SK-N-DZ (cell line): ENCODE measurements around the gene MLKL.
A peak's percentile ranks its signal among the peaks of the same experiment; 100 is the strongest.
"Not testable (repeated sequence)": the region's sequence is repeated elsewhere in the genome, so short reads cannot be mapped to it uniquely, and the experiment has no call there.

ENCODE experiments used
- DNase-seq: peaks from one replicate; pipeline ENCODE4 v3.0.0-alpha.2; 2015; ENCODE audit warnings: low spot score

Gene MLKL

DNA sequence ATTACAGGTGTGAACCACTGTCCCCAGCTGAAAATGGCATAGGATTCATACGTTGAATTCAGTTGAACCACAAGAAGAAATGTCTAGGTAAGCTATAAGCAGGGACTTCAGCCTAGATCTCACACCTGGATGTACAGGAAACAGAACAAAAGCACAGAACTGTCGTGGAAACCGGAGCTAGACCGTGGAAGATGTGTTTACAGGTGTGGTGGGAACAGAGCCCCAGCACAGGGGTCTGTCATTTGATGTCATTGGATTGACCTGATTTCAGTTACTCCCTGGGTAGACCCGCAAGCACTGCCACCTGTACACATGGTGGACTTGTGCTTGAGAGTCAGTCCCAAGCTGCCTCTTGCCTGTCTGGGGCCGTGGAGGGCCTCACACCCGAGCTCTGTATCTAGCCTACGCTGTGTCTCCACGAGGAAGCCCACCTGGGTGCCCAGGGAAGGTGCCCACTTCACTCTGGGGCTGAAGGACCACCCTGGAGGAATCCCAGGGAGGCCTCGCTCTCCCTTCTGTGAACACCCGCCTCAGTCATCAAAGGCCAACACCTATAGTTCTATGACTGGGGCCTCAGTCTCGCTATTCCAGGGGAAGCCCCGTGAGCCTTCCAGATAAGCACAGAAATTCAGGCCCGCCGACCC lies 32.2 kb upstream of the MLKL start:
- no peak for DNase-seq

DNA sequence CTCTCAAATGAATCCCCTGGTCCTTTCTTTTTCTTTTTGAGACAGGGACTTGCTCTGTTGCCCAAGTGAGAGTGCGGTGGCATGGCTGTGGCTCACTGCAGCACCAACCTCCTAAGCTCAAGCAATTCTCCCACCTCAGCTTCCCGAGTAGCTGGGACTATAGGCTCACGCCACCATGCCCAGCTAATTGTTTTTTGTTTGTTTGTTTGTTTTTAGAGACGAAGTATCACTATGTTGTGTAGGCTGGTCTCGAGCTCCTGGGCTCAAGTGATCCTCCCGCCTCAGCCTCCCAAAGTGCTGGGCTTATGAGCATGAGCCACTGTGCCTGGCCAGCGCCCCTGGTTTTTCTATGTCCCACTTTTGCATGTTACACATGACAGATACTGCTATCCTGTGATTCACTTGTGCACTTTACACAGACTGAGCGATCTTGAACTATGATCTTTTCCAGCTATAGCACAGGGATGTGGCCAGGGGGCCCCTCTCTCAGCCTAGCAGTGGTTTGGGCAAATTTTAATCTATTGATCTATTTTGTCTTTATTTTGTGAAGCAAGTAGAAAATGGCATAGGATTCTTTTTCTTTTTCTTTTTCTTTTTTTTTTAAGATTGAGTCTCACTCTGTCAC lies 31.3 kb upstream of the MLKL start:
- no peak for DNase-seq

DNA sequence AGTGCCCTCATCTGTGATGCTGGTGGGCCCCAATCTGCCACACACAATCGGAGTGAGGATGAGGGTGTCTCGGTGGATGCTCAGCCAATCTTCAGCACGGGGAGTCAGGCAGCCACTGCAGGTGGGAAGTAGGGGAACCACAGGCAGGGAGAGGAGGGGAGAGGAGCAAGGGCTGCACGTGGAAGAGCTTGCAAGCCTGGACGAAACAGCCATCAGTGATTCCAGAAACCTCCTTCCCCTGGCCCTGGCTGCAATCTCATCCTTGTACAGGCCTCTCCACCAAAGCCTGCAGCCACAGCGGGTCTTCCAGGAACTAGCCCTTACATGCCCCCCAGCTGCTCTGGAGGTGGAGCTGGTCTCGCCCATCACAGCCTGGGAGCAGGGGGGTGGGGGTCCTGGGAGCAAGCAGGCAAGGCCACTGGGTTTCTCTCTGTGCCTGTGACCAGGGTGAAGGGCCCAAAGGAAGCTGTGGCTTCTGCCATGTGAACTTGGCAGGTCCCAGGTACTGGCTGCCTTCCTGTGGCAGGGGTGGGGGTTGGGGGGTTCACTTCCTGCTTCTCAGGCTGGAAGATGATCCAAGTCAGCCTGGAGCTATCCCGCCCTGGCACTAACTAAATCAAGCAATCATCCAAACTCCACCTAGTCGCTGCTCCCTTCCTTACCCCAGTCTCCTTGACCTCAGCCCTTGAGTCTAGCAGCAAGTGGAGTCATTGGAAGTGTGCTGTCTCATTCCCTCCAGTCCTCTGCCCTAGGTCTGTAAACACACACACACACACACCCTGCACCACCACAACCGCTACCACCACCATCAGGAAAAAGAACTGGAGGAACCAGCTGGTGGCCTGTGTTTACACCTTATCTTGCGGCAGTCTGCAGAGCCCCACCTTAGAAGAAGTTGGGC lies 29.4 kb upstream of the MLKL start:
- no peak for DNase-seq

DNA sequence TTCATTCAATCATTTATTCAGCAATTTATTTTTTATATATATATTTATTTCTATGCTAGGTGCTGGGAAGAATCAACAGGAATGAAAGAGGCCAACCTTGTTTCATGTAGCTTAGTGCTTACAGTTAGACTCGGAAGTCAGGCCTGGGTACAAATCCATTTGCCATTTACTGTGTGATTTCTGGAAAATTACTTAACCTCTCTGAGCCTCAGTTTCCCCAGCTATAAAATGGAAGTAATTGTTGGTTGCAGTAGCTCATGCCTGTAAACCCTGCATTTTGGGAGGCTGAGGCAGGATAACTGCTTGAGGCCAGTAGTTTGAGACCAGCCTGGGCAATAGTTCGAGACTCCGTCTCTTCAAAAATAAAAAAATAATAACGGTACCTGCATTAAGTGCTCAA lies 27.2 kb upstream of the MLKL start:
- DNase-seq = no peak

DNA sequence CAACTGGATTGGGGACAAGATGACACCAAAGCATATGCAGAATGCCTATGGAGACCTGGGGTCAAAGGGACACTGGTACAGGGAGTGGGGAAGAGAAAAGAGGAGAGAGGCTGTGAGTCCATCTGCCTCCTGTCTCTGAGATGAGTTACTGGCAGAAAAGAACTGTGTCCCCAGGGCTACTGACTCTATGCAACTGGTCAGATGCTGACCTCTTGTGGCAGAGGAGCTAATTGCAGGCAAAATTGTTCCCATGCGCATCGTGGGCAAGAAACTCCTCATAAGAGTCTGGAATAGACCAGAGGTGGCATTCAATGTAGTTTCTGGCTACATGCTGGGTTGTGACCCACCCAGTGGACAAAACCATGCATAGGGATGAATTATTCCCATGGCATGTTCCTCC lies 26.1 kb upstream of the MLKL start:
- no peak for DNase-seq

DNA sequence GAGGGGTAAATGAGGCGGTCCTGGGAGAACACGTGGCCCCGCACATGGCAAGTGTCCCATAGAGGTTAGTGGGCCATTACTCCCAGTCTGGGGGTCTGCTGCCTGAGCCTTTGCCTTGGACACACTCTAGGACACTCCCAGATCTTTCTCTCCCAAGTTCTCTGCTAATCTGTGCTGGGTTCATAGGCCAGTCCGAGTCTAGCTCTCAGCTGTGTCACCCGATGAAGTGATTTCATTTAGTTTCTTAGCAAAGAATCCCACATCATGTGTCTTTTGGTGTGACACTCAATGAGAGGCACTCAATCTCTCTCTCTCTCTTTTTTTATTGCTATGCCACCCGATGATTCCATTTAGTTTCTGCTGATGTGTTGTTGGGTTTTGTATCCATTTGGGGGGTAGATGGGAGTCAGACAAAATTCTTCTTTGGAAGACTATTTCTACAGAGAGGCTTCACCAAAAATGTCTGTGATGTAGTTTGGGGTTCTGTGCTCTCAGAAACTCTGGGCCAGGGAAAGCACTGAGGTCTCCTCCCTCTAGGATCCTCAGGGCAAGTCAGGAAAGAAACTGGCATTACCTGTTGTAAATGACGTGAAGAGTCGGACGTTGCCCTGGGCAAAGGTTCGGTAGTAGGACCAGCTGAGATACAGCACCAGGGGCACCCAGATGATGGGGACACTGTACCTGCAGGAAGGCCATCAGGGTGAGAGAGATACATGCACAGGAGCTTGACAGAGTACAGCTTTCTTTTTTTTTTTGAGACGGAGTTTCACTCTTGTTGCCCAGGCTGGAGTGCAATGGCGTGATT lies 25.2 kb upstream of the MLKL start:
- no peak for DNase-seq

DNA sequence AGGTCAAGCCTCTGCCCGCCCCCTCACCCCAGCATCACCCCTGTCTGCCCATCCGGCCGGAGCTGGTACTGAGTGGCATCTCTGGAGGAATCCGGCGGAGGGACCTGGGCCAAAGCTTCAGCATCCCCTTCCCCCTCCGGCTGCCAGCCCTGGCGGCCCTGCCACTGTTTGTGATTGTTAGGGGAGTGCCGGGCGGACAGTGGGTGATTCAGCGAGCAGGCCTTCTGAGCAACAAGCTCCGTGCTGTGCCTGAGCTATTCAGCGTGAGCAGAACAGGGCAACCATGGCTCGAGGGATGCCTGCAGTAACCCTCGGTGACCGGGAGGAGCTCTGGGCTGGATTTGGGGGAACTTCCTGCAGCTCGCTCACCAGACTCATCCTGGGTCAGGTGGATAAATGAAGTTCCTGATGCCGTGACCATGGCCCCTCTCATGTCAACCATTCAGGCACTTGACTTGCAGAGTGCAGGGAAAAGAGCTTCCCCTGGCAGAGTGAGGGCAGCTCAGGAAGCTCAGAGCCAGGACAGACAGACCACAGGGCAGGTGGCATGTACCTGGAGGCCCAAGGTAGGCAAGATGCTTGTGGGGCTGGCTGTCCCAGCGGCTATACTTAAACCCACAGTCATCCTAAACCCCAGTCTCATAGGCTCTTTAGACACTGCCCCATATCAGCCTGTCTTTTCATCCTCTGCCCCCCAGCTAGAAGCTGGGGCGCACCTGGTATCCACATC lies 24.3 kb upstream of the MLKL start:
- peak; percentile 33 for DNase-seq

DNA sequence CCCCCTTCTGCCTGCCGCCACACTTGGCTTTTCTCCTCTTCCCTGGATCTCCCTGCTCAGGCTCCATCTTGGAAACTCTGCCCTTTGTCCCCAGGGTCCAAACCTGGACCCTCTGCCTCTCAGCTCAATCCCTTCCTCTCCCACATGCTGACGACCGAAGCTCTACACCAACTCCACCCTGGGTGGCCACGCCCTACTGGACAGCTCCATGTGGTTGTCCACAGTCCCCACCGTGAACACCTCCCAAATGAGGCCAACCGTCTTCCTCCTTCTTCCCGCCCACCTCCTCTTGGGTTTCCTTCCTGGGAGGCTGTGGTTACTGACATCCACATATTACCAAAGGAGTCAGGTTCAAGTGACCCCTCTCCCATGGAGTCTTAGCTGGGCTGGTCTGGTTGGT lies 22.6 kb upstream of the MLKL start:
- DNase-seq = no peak

DNA sequence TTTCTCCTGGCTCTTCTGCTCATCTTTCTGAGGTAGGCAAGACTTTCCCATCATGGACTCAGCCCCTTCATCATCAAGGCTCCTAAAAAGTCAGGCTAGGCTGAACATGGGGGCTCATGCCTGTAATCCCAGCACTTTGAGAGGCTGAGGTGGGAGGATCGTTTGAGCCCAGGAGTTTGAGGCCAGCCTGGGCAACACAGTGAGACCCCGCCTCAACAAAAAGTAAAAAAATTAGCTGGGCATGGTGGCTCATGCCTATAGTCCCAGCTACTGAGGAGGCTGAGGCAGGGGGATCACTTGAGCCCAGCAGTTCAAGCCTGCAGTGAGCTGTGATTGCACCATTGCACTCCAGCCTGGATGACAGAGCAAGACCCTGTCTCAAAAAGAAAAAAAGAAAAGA lies 21.5 kb upstream of the MLKL start:
- DNase-seq = not testable (repeated sequence)

DNA sequence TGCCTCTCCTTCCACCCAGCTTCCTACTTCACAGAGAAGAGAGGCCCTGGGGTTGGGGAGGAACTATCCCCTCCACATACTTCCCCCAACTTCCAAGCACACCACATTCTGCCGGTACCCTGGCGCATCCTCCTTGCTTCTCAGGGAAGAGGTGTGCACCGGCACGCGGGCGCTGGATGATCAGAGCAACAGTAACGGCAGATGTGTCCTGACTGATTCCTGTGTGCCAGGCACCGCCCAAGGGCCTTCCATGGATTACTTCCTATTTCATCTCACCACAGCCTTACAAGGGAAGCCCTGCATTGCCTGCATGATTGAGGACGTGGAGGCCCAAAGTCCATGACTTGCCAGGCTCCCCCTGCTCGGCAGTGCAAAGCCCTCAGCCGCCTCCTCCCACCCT lies 21.1 kb upstream of the MLKL start:
- DNase-seq = no peak

DNA sequence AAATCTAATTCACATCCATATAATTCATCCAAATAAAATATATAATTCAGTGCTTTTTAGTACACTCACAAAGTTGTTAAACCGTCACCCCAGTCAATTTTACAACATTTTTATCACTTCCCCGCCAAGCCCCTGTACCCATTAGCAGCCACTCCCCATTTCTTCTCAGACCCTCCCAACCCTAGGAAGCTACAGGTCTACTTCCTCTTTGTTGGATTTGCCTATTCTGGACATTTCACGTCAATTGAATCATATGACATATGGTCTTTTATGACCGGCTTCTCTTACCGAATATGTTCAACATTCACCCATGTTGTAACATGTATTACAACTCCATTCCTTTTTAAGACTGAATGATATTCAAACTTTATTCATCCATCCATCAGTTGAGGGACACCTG lies 19.9 kb upstream of the MLKL start:
- no peak for DNase-seq

DNA sequence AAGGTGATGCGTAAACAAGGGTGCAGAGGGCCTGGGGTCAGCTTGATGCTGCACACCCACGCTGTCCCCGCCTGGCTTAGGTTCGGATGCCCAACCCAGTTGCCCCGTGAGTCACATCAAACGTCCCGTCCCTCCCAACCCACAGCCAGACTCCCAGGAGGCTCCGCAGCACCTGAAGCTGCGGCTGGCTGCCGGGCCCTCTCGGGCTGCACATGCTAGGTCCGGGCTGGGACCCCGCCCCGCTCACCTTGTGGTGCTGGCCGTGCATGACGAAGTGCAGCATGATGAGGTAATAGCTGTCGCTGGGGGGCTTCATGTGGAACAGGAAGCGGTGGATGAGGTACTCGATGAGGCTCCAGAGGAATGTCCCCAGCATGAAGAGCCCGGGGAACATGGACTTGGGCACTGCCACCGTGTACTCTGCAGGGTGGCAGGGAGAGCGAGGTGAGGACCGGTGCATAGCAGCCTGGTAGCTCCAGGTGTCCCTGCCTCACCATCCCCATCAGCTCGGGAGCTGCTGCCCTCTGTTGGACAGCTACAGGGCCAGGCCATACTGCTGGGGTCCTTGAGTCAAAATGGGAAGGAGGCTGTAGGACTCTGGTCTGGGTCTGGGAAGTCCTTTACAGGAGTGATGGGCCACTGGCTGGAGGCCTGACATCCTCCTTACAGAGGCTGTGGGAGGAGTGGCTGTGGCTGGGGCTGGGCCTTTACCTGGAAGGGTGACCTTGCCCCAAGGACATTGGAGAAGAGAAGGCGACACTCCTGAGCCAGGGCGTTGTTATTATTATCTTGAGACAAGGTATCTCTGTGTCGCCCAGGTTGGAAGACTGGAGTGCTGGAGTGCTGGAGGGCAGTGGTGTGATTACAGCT lies 18.3 kb upstream of the MLKL start:
- DNase-seq = no peak

DNA sequence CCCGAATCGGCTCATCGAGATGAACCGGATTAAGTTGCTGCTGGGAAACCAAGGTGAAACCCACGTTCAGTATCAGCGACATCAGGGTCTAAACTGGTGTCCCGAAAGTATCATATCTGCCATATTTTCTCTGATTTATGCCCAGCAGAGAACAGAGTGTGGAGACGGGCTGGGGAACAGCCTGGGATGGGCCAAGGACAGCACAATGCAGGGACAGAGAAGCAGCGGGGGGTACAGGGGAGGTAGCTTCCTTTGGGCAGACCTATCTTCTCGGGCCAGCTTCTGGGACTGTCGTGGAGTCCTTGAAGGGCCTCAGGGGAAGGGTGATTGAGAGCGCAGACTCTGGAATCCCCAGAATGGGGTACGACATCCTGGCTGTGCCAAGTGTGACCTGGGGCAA lies 17.5 kb upstream of the MLKL start:
- no peak for DNase-seq

DNA sequence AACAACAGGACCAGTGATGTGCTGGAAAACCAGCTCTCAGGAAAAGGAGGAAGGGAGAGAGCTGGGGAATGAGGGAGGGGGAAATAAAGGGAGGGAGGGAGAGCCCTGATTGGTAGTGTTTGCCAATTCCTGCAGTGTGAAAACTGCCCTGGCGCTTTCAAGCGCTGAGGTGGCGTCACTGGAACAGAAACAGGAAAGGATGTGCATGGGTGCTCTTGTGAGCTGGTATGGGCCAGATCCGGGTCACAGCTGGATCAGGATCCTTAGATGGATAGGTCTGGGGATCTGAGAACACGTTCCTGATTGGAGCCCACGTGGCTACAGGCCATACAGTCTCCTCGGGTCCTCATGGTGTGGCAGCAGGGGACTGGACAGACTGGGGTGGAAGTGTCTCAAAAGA lies 16.7 kb upstream of the MLKL start:
- DNase-seq = no peak

DNA sequence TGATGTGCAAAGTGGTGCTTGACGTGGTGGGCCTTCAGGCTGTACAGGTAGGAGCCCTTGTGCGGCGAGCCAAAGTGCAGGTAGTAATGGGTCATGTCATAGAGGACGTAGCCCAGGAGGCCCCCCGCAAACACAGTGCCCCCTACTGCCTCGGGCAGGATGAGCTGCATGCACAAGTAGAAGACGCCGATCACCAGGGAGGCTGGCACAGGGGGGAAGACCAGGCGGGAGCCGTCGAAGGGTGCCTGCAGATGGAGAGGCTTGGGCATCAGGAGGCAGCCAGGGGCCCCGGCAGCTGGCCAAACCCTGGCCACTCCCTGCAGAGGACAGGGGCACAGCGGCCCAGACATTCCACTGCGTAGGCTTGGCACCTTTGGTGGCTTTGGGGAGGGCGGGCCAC lies 15.7 kb upstream of the MLKL start:
- DNase-seq = no peak

DNA sequence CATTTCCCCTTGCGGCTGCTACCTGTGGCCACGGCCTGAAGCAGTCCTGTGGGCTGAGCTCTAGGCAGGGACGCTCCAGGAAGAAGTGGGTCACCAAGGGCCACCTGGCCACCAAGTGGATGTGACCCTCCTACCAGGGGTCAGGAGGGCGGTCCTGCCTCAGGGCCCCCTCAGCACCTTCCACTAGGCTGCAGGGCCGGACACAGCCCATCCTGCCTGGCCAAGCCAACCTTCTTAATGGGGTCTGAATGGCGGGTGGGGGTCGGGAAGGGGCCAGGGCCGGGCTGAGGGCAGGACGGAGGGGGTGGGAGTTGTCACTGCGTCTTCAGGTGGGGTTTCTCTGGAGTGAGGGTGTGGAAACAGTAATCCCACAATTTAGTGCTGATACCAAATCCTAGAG lies 13.2 kb upstream of the MLKL start:
- no peak for DNase-seq

DNA sequence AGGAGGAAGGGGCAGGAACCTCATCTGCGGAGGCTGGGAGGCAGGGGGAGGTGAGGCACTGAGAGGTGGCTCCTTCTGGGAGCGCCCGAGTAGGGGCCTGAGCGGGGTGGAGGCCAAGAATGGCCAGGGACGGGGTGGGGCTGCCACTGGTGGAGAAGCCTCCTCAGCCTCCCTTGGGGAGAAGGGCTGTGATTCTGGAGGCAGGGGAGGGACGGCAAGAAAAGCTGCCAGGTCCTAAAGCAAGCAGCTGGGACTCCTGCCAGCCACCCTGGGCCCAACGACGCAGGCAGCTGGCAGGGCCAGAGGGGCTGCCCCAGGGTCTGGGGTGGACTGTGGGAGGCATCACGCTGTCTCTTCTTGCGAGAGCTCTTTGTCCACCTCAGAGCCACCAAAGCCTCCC lies 12.7 kb upstream of the MLKL start:
- no peak for DNase-seq

DNA sequence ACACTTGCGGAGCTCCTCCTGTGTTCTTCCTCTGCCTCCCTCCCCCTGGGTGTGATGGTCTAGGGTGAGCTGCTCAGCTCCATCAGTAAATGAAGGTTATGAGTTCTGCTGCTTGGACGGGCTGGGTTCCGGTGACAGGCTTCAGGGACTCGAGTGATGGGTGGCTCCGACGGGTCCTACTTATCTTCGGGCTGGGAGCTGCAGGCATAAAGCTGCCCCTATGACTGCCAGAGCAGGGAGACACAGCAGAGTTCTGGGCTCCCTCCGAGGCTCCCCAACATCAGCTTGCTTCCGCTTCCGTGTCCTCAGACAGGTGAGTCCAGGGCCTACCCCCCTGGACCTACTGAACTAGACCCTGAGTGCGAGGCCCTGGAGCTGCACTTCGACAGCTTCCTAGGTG lies 11.3 kb upstream of the MLKL start:
- no peak for DNase-seq

DNA sequence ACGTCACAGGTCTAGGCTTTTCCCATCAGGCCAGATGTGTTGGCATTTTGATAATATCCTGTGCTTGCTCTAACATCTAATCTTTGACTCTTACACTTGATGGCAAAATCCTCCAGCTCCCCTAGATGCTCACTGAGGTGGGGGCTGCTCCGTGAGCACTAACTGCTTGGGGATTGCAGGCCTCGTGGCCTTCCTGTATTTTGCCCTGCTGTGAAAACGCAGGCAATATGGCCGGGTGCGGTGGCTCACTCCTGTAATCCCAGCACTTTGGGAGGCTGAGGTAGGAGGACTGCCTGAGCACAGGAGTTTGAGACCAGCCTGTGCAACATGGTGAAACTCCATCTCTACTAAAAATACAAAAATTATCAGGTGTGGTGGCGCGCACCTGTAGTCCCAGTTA lies 9.7 kb upstream of the MLKL start:
- no peak for DNase-seq

DNA sequence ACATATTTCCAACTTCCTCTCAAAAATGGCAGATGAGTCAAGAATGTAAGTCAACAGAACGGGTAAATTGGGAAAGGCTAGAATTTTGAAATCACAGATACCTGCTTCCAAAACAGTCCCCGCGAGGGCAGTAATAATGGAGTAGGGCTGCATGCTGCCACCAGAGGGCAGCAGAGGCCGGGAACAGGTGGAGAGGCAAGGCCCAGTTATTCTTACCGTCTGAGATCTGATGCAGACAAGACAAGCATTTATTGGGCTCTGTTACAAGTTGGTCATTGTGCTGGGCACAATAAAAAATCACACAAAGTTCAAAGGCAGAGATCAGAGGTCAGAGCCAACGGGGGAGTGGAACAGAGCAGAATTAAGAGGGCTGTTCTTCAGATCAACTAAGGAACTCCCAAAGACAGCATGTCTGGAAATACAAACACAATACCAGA lies 8.8 kb upstream of the MLKL start:
- peak; percentile 79 for DNase-seq

DNA sequence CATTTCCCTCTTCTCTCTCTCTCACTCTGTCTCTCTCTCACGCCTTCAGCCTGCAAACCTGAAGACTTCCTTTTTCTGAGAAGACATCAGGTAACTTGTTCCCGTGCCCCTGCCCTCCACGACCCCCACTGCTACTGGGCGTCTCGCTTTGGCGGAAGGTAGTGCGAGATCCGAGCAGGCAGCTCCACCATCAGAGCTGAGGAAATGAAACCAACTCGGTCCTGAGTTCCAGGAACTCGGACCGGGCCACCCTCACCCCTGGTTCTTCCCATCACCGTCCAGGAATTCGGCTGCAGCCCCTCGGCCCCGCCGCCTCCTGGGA lies 585 bp downstream of the MLKL start:
- no peak for DNase-seq
